HG03039 (cell line): ENCODE results near the gene EXOC2.
"Not testable (repeated sequence)": the region's sequence is repeated elsewhere in the genome, so short reads cannot be mapped to it uniquely, and the experiment has no call there.

Experiments
- ATAC-seq: cut with Tn5 transposase; IDR thresholded peaks from one replicate; pipeline ENCODE4 v1.9.1; 2021; ENCODE audit warnings: mild to moderate bottlenecking, moderate library complexity; ENCODE audit not compliant: unreplicated experiment

EXOC2 gene

DNA sequence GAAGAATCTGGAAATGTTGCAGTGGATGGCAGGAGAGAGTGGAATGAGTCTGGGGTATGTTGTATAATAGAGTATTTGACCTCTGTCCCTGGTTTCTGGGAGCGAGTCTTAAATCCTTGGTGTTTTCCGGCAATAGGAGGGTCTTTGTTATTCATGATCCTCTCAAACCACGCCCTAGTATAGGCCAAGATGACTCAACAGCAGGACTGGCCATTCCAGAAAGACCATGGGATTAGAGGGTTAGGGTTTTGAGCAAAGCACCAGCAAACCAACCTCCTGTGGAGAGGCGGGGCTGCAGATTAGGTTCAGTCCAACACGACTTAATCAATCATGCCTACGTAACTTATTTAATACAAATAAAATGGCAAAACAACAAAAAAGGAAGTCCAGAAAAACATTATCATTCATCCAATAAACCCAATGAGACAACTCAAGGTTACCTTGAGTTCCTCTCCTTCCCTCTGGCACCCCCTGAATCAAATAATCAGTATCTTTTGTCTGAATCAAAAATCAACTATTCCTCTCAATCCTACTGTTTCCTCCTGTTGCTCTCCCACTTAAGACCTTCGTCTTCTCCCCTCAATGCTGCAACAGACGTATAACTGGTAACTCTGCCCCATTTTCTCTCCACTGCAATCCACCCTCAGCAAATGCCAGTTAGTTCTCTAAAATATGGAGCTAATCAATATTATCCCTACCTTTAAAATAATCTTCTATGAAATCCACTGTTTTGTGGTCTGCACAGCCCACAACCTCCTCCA, 51.5 kb downstream of the EXOC2 start:
- no peak for ATAC-seq

DNA sequence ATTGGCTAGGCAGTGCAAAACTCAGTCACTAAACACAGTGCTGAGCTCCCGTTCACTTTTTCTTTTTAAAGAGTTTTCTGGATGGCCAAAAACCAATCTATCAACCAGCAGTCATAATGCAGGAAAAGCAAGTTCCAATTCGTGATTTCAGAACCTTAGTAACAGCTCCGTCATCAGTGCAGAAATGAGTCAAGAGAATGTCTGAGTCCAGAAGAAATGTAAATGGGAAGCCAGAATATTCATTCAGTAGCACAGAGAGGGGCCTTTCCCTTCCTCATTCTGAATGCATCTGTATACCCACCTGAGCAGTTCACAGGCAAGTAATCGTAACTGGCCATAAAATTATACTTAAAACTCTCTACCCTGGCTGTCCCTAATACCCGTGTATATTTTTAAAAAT, 56.5 kb downstream of the EXOC2 start:
- ATAC-seq, result peak; percentile 74

DNA sequence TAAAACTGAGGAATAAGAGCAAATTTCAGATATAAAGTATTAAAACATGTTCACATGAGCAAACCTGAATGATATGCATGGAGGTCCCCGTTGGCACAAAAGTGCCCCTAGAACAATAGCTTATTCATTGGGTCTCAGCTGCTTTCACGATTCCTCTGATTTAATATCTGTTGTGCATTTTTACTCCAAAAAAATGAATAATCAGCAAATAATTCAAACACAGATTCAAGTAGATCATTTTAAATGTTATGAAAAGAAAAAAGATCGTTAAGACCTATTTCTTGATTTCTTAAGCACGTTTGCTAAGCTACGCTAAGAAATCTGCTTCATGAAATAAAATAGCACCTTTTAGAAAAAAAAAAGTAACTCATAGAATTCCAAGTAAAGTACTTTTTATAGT, 57.7 kb downstream of the EXOC2 start:
- no peak for ATAC-seq

DNA sequence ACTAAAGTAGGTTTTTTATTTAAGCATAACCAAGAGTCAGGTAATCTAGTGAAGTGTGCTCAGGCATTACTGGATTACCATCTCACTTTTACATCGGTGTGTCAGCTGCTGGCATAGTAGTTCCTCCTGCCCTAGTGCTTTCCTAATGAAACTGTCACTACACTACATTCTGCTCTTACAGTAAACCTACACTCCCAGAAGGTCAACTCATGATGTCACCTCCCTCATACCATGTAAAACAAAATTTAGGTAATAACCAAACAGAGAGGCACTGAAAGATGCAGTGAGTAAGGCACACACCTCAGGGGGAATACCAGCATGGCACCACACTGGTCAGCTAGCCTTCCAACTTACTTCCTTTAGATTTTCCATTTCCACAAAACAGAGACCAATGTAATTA, 59.3 kb downstream of the EXOC2 start:
- no peak for ATAC-seq

DNA sequence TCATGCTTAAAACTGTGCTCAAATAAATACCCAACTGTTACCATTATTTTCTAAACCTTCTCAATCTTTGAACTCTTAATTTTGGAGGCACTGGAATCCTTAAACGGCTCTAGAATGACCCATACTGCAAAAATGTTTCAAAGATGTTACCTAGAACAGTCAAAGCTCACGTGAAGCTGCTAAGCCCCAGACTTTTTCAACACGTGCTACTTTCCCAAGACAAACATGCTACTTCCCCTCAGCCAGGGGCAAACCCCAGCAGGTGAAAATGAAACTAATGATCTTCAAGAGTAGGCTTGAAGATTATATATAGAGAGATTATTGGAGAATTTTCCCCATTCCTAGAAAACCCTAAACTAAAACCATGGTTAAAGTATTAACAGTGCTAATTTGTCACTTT, 64.2 kb downstream of the EXOC2 start:
- ATAC-seq, result no peak

DNA sequence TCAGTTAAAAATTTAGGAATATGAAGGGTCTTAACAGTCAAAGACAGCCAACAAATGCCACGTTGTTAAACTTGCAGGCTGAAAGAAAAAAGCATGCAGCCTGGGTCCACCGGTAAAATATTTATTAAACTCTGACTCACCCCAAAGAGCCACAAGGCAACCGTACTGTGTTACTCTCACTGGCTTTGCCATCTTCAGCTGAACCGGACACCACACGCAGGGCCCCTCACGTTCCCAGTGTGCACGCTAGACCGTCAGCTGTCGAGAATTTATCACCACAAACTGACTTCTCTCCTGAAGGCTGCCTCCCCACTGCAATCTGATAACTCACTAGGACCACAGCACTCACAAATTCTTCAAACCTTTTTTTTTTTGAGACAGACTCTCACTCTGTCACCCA, 66.7 kb downstream of the EXOC2 start:
- no peak for ATAC-seq

DNA sequence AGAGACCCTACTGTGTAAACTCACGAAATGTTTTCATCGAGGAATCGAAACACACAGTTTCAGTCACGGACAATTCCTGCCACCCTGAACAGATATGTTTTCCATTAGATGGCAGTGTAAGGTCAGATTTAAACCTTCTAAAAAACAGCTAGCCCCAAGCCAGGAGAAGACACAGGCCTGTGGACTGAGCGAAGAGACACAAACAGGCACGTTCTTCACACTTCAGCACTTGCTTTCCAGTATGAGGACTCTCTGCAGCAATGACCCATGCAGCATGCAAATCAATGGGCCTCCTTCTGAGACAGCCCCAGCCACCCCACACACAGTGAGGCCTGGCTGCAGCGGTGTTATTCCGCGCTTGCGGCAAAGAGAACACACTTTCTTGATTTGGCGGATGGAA, 68.0 kb downstream of the EXOC2 start:
- ATAC-seq, result no peak

DNA sequence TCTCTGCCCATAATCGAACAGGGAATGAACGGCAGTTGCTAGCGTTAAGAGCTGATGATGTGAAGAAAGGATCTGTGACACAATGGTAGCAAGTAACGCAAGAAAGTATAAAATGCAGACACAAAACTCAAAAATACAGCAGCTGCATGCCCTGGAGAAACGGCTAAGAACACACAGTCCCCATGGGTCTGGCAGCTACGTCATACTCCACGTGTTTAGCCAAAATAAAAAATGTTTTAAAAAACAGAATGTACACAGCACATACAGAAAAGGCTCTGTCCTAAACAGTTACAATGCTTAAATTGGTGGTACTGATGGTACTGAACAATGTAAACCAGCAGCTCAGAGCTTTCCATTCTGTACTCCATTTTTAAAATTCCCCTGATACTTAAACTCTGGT, 70.5 kb downstream of the EXOC2 start:
- no peak for ATAC-seq

DNA sequence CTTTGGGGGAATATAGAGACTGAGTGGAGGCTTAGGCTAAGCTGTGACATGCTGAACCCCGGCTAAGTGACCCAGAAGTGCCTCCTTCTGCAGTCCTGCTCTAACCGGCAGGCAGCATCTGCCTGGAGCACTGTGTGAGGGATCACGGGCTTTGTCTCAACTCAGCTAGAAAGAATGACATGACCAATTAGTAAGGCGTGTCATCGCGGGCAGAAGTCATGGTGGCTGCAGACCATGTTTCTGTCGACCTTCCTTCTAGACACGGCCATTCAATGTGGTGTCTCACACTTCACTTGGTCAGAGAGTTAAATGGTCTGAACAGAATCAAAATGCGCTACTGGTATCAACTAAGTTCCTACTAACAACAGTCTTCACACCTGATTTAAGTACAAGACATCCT, 71.0 kb downstream of the EXOC2 start:
- no peak for ATAC-seq

DNA sequence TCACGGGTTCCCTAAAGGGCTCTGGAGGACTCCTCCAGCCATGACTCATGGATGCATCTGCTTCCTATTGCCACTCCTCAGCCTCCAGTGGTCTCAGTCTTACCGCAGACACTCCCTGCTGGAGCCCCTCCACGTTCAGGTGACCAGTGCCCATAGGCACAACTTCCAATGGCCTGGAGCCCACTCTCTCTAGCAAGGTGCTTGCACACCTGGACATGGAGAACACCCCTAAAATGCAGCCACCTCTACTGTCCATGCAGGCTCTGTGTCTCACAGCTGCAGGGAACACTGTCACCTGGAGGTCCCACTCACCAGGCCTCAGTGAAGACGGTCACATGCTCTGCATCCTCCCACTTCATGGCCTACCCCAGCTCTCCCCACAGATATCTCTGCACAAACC, 72.0 kb downstream of the EXOC2 start:
- no peak for ATAC-seq

DNA sequence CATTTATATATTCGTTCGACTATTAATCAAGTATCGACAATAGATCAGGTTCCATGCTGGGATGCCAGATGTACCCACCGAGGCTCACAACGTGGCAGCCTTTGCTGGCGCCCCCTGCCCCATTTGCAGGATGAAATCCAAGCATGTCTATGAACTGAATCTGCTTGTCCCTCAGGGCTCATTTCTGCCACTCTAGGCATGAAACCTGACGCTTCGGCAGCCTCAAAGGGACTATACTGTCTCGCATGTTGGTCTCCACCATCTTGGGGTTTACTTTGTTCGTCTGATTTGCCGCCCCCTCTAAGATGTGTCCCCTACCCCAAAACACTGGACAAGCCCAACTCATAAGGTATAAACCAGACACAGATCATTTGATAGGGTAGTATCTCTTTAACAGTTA, 72.8 kb downstream of the EXOC2 start:
- no peak for ATAC-seq

DNA sequence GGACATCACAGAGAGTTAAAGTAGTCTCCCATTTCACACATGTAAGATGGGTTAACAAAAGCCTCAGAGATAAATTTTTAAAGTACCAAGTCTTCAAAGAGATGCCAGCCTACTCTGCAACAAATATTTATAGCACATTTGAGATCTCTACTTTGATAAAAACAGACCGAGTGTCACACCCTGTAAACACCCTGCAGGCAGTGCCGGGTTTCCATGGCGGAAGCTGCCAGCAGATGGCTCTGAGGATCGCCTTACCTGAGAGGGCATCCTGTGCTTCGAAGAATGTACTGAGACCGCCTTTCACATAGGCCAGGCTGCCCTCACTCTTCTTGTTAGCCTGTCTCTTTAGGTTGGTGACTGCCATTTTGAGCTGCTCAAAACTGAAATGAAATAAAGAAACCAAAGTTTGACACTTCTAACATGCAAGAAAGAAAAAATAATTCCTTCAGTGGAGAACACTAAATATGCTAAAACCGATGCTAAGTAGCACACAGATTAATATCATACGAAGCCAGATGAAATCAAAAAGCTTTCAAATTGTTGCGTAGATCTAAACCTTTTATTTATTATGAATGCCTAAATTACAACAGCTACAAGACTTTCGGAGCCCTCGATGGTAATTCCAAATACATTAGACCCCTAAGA, 75.4 kb downstream of the EXOC2 start:
- ATAC-seq, result no peak

DNA sequence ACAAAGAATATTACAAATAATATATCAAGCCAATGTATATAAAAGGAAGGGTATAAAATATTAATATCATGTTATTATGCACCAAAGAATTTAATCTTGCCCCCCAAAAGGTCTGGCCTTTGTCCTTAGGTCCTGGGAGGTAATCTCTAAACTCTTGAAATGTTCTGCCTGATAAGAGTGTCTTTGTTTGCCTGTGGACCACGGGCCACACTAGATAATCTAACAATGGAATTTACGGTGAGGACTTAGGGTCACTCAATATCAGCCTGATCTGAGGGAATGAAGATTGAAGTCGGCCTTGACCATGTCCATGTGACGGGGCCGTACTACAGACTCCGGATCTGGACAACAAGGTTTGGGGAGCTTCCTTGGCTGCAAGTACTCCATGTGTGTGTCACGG, 79.0 kb downstream of the EXOC2 start:
- ATAC-seq, result no peak

DNA sequence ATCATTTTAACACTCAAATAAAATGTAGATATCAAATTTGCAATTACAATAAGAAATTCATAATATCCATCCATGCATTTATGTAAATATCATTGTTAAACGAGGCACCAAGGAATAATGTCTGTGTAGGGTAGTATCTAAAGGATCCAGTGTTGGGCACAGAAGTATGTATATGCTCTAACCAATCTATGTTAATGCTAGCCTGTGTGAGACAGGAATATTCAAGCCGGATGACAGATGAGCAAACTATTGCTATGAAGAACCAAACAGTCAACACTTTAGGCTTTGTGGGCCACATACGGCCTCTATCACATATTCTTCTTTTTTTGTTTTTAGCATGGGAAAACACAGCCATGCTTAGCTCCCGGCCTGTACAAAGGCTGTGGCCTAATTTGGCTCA, 81.0 kb downstream of the EXOC2 start:
- ATAC-seq, result no peak

DNA sequence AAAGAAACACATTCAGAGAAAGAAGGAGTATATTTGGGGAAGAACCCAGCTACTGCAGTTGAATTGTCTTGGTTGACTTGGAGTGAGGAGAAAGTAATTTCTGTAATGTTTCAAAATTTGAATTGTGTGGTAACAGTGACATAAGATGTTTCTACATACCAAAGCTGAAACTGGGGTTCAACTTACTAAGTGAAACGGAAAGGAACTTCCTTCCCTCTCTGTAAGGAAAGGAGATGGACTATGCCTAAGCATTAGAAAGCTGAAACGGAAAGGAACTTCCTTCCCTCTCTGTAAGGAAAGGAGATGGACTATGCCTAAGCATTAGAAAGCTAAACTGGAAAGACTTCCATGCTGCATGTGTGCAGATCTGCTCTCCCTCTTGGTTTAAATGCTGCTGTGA, 82.1 kb downstream of the EXOC2 start:
- no peak for ATAC-seq

DNA sequence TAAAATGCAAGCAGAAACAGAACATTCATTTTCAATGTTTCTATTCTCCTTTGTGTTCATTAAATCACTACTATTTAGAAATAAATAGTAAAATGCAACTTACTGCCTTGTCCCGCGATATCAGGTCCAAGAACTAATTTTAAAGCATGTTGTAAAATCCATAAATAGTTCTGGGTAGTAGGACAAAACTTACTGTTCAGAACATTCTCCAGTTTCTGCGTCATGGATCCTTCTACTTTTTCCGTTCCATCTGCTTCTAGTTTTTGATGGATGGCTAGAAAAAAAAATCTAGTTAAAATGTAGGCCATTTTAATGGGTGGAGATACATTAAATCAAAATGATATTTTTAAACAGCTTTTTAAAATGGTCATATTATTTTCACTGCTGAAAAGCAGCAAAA, 83.0 kb downstream of the EXOC2 start:
- ATAC-seq, result no peak

DNA sequence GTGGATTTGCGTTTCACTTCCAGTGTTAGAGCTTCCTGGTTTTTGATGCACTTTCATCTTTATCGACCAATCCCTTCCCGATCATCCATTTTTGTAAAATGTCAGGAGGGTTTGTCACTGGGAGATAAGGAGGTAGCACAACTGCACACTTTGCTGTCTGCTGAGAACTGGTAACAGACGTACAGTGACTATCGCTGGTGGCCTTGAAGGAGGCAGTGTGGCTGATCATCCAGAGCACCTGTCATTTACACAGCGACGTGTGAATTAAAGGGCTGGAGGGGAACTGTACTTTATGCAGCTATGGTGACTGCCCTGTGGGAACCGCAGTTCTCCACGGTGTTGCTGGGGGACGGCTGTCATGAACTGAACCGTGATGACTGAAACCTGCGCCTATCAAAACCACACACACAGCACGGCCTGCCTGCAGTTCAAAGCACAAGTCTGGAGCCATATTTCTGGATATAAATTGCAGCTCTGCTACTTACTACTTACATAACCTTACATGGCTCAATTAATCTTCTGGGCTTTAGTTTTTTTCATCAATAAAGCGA, 86.0 kb downstream of the EXOC2 start:
- ATAC-seq, result no peak

DNA sequence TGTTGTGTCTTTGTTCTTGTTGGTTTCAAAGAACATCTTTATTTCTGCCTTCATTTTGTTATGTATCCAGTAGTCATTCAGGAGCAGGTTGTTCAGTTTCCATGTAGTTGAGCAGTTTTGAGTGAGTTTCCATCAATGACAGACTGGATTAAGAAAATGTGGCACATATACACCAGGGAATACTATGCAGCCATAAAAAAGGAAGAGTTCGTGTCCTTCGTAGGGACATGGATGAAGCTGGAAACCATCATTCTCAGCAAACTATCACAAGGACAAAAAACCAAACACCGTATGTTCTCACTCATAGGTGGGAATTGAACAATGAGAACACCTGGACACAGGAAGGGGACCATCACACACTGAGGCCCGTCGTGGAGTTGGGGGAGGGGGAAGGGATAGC, 87.0 kb downstream of the EXOC2 start:
- not testable (repeated sequence) for ATAC-seq

DNA sequence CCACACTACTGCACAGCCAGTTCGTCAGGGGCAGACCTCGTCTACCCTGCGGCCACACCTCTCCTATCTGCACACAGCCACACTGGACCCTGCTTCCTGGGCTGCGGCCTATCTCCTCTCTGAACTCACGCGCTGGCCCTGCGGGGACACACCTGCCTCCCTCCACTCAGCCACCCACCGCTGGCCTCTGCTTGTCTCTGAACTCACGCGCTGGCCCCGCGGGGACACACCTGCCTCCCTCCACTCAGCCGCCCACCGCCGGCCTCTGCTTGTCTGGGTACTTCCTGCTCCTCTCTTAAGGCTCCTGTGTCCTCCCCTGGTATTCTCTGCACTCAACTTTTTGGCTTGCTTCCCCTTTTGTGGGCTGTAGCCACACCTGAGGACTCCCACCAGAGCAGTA, 88.4 kb downstream of the EXOC2 start:
- no peak for ATAC-seq

DNA sequence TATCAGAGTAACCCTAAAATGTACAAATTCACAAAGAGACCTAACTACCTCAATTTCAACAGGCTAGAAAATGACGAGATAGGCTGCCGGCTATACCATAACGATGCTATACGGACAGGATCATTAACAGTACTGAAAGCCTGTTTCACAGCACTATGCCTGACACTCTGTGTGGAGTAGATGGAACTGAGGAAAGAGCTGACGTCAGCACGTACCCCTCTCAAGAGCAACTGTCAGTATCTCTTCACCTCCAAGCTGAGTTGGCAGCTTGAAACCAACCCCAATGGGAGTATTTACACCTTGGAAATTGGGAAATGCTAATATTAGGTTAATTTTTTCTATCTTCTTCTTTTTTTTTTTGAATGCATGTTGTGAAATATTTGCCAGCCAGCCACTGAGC, 89.7 kb downstream of the EXOC2 start:
- ATAC-seq, result no peak

DNA sequence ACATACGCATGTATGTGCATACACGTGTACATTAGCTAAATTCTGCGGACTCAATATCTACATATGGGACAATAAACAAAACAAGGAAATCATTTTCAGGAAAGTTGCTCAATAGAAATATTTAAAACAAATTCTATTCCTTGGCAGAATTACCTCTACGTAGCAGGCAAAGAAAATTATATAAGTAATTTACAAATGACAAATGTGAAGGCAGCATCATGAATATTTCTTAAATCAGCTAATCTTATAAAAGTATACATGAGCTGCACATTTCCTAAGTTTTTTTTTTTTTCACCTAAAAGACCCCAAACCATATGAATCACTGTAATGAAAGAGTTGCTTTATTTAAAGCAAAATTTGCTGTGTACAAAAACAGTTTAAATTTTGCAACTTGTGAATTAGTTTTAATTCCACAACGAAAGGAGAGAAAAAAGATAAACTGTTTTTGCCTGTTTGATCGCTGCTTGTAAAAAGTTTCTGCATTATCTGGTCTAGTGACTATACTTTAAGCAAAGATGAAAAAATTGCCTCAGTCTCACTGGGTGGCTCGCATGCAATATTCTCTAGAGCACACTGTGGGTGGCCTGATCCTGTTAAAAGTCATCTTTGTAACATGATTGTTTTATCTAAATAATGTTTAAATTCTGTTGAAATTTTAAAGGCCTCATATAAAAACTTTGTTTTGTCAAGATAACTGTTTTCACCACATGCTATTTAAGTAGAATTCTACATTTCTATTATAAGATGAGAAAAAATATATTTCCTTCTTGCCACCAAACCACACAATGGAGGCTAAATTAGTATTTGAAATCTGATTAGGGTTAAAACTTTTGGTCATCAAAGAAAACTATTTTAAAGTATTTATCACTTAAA, 93.1 kb downstream of the EXOC2 start:
- no peak for ATAC-seq

DNA sequence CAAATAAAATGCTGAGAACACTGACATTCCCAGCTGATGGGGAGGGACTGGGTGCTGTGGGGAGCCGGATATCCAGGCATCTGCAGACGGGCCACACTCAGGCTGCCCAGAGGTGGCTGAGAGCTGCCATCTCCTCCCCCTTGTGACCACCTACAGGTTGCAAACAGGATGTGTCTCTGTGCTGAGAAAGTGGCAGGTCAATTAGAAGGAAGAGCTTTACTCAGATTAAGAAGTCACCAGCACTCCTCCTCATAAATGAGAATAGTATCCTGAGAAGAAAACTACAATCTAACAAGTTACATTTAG, 99.1 kb downstream of the EXOC2 start:
- no peak for ATAC-seq
